Uterine smooth muscle cell (primary cell): ENCODE results near the gene SEMA7A. TPM values are rescaled to one million over a fixed set of nuclear protein-coding genes. Genes with fewer than 3 reads are reported as not detected.

Experiments used
- total RNA-seq: library from RNA; depleted of rRNA; stranded (reverse); fragments of >200 nt; gene quantifications from 2 replicates; pipeline ENCODE4 v1.2.3, GENCODE V29; 2014

Gene SEMA7A, protein sequence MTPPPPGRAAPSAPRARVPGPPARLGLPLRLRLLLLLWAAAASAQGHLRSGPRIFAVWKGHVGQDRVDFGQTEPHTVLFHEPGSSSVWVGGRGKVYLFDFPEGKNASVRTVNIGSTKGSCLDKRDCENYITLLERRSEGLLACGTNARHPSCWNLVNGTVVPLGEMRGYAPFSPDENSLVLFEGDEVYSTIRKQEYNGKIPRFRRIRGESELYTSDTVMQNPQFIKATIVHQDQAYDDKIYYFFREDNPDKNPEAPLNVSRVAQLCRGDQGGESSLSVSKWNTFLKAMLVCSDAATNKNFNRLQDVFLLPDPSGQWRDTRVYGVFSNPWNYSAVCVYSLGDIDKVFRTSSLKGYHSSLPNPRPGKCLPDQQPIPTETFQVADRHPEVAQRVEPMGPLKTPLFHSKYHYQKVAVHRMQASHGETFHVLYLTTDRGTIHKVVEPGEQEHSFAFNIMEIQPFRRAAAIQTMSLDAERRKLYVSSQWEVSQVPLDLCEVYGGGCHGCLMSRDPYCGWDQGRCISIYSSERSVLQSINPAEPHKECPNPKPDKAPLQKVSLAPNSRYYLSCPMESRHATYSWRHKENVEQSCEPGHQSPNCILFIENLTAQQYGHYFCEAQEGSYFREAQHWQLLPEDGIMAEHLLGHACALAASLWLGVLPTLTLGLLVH
- 49.2 and 135 TPM in 2 replicates for total RNA-seq

DNA sequence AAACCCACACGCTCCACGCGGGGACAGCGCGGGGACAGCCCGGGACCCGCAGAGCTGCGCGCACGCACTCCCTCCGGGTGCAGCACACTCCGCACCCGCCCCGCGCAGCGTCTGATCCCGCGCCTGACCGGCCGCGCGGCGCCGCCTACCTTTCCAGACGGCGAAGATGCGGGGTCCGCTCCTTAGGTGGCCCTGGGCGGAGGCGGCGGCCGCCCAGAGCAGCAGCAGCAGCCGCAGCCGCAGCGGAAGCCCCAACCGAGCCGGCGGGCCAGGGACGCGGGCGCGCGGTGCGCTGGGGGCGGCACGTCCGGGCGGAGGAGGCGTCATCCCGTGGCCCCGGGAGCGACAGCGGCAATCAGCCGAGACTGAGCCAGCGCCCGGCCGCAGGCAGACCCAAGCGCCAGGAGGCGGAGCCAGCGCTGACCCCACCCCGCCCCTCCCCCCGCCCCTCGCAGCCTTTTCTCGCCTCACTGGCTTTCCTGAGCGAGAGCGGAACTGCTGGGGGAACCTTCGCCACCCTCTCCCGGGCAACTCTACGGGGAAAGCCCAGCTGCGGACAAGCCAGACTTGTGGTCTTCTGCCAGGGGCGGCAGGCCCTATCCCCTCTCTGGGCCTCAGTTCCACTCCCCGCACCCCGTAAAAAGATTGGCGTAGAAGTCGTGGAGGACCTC is at the start of gene SEMA7A:
TSS of gene SEMA7A (minus strand) at position 367 of the 671 bp plus-strand sequence. CDS start at position 327, 40 bp downstream.

DNA sequence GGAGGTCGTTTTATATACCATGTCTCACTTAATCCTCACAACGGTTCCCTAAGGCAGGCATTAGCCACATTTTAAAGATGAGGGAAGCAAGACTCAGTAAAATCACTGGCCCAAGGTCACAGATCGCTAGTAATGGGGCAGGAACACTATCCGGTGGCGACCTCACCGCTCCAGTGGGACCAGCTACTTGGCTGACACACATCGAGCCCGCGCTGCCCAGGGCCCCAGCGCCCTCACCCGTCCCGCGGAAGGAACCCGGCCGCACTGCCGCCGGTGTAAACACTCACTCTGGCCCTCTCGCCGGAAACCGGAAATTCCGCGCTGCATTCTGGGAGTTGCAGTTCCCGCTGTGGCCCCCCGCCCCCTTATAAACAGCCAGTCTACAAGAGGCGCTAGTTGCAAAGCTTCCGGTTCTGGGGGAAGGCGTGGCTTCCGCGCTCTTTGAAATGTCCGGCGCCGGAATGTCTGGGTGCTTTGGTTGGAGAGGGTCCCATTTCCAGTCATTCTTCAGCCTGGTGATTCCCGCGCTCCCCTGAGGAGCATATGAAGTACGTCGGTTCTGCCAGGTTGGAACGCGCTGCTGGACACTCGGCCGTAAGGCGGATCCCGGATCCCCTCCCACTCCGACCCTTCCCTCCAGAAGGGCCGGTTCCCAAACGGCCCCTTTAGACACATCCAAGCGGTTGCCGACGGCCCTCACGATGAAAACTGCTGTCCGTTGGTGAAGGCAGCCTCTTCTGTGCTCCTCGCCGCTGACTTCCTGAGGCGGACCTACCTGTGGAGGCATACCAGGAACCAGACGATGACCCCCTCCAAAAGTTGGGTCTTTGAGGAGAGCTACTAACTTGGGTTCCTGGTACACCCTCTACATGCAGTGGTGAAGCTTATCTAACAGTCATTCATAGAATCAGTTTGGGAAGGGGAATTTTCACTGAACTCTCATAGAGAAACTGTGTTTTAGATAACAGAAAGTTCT is 27.4 kb upstream of the SEMA7A start, which contains the start of gene UBL7:
TSS of gene UBL7 (minus strand) at position 290 of the 976 bp plus-strand sequence. CDS start 2,293 bp downstream, outside the sequence.

DNA sequence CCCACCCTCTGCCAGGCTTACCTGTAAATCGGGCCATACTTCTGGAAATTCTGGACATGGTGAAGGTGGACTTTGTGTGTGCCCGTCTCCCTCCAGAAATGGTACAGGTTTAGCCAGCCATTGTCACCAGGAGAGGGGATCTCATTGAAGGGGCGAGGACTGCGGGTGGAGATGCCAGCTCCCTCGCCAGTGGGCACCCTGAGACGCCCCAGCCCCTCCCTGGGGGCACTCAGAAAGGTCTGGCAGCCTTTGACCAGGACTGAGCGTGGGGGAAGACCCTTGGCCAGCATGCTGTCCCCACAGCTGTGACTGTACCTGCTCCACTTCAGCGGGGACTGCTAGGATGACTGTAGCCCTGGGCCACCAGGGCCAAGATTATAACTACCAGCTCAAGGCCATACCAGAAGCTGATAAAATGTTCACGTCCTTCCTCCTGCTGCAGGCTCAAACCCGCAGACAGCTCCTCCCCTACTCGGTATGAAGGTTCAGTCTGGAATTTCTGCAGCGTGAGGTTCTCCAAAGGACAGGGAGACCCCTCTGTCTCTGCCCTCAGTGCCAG is 66.4 kb downstream of the SEMA7A start, which contains the start of gene CYP11A1:
TSS of gene CYP11A1 (minus strand) at position 351 of the 559 bp plus-strand sequence. CDS start at position 290, 61 bp downstream.

Other genes with a start within 250 kb of the SEMA7A start
- 3.9 and 4.5 TPM in 2 replicates for gene STRA6, start 231.2 kb downstream of the SEMA7A start, total RNA-seq
- 0.12 and 0.22 TPM in 2 replicates for gene CCDC33, start 197.6 kb downstream of the SEMA7A start, total RNA-seq
- under 0.01 and 0.11 TPM in 2 replicates for gene CYP11A1, start 66.3 kb downstream of the SEMA7A start, total RNA-seq
- 29.5 and 34.6 TPM in 2 replicates for gene UBL7, start 27.2 kb upstream of the SEMA7A start, total RNA-seq
- gene ARID3B, start 107.3 kb upstream of the SEMA7A start, total RNA-seq: 1.4 and 1.5 TPM in 2 replicates
- 57.1 and 60.5 TPM in 2 replicates for gene CLK3, start 181.9 kb upstream of the SEMA7A start, total RNA-seq